Suprapubic skin (tissue), 4 donors: Measurements from ENCODE around the gene CATSPERD. TPM values are rescaled to one million over a fixed set of nuclear protein-coding genes. Genes with fewer than 3 reads are reported as not detected.
A peak's percentile ranks its signal among the peaks of the same experiment; 100 is the strongest.
"Not testable (repeated sequence)": the region's sequence is repeated elsewhere in the genome, so short reads cannot be mapped to it uniquely, and the experiment has no call there.

Experiments used
- DNase-seq, 2 donors: peaks; one replicate each; pipeline ENCODE4 v3.0.0-alpha.2; 2019; ENCODE audit warnings: low spot score in 2 of 2
- H3K27ac ChIP-seq: fragments of 200-600 bp; sonication (generic); one replicate; pipeline ENCODE4 v1.5.1; 2019
- H3K27me3 ChIP-seq: fragments of 200-600 bp; sonication (generic); one replicate; pipeline ENCODE4 v1.5.1; 2019
- H3K36me3 ChIP-seq: fragments of 200-600 bp; sonication (generic); one replicate; pipeline ENCODE4 v1.5.1; 2019
- H3K4me1 ChIP-seq: fragments of 200-600 bp; sonication (generic); one replicate; pipeline ENCODE4 v1.5.1; 2019
- H3K4me3 ChIP-seq: fragments of 200-600 bp; sonication (generic); one replicate; pipeline ENCODE4 v1.5.1; 2019; ENCODE audit warnings: mild to moderate bottlenecking
- H3K9me3 ChIP-seq: fragments of 200-600 bp; sonication (generic); one replicate; pipeline ENCODE4 v1.5.1; 2019
- CTCF ChIP-seq, 2 donors: fragments of 200-600 bp in 1 of 2; fragments of 450-650 bp in 1 of 2; sonication (generic) in 1 of 2; IDR thresholded peaks; one replicate each; pipeline ENCODE4 v1.5.1; 2016 to 2019; ENCODE audit warnings: antibody characterized with exemption in 2 of 2, mild to moderate bottlenecking in 1 of 2, moderate library complexity in 1 of 2
- EP300 ChIP-seq: sonication (generic); formaldehyde crosslinking; IDR thresholded peaks from one replicate; pipeline ENCODE4 v1.6.1; 2017; ENCODE audit warnings: antibody characterized with exemption
- POLR2A ChIP-seq, 2 donors: fragments of 450-650 bp; IDR thresholded peaks; one replicate each; pipeline ENCODE4 v1.6.1; 2017; ENCODE audit warnings: antibody characterized with exemption in 2 of 2, mild to moderate bottlenecking in 2 of 2, moderate library complexity in 2 of 2
- POLR2AphosphoS5 ChIP-seq, 3 donors: sonication (generic); formaldehyde crosslinking; IDR thresholded peaks; one replicate each; pipeline ENCODE4 v1.6.1; 2017; ENCODE audit warnings: antibody characterized with exemption in 3 of 3
- WGBS: methylation state at CpG from one replicate; pipeline ENCODE4 v1.1.5; 2018; 5-methylcytosine and 5-hydroxymethylcytosine counted together
- total RNA-seq, 4 donors: library from RNA; depleted of rRNA; stranded (reverse); fragments of >200 nt; gene quantifications; one replicate each; pipeline ENCODE4 v1.1.0, GENCODE V29; 2016

The CATSPERD gene
- total RNA-seq, 4 donors from 2014 or later: 0.24 TPM; not detected in 3

DNA sequence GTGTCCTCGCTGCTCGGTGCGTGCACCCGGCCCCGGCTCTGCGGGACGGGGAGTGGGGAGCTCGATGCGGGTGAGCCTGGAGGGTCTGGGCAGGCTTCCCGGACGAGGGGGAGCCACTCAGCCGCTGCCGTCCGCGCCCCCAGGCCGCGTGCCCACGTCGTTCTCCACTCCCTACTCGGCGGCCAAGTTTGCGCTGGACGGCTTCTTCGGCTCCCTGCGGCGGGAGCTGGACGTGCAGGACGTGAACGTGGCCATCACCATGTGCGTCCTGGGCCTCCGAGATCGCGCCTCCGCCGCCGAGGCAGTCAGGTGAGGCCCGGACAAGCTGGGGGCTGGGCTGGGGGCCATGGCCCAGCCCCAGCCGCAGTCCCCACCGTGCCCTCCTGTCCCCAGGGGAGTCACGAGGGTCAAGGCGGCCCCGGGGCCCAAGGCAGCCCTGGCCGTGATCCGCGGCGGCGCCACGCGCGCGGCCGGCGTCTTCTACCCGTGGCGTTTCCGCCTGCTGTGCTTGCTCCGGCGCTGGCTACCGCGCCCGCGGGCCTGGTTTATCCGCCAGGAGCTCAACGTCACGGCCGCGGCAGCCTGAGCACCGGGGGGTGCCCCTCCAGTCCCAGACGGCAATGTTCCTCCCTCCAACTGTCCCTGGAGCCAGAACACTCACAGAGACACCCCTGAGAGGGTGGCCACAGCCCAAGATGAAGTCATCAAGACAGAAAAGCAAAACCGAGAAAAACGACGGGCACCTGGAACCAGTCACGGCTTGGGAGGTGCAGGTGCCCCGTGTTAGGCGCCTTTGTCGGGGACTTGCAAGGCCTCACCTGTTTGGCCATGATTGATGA is 32.9 kb upstream of the CATSPERD start:
- WGBS: 71% methylated on average over 37 of the region's 76 CpGs
- DNase-seq: no peak
- Histone ChIP-seq H3K36me3 (peaks cover 9% of the 10 kb centered on the region), H3K9me3 (no peaks in the 10 kb centered on the region), H3K27me3 (no peaks in the 10 kb centered on the region), H3K27ac (peak overlapping the region; percentile 79), H3K4me3 (peak overlapping the region; percentile 61), H3K4me1 (peaks cover 44% of the 10 kb centered on the region)
- no peak for TF ChIP-seq EP300
- TF ChIP-seq POLR2AphosphoS5 (IDR thresholded peaks at IDR 0.05): no peak
- no peak for TF ChIP-seq CTCF (IDR thresholded peaks at IDR 0.05)
- no peak for TF ChIP-seq POLR2A (IDR thresholded peaks at IDR 0.05)

- H3K4me3 ChIP-seq, DNase-seq, H3K27me3 ChIP-seq, H3K27ac ChIP-seq, H3K9me3 ChIP-seq: not testable (repeated sequence)
- Histone ChIP-seq H3K36me3 (peaks cover 17% of the 10 kb centered on the region), H3K4me1 (peaks cover 44% of the 10 kb centered on the region)
- WGBS: 89% methylated on average over 13 of the region's 13 CpGs
Observed at GRCh38 chr19:5688262-5688881, 32.1 kb upstream of the CATSPERD start.

GRCh38 chr19:5690125-5690954 is 30.1 kb upstream of the CATSPERD start, which contains the start of gene RPL36:
Gene RPL36, plus strand, starts transcription at chr19:5690295. Its CDS starts 213 bp downstream, at chr19:5690508.
- peaks cover 44% of the 10 kb centered on the region for H3K4me1 ChIP-seq
- H3K27ac ChIP-seq: peak within 1 kb of the TSS; percentile 91
- H3K27me3 ChIP-seq: no peaks in the 10 kb centered on the region
- no peaks in the 10 kb centered on the region for H3K9me3 ChIP-seq
- peak within 1 kb of the TSS; percentile 71 for H3K4me3 ChIP-seq
- peak; percentile 98 to 99 for DNase-seq
- peak; percentile 97 to 99 for TF ChIP-seq CTCF (IDR thresholded peaks at IDR 0.05)
- TF ChIP-seq EP300: no peak
- TF ChIP-seq POLR2A (IDR thresholded peaks at IDR 0.05): peak; percentile 77 to 78
- peak; percentile 83 to 96 (median 89) for TF ChIP-seq POLR2AphosphoS5 (IDR thresholded peaks at IDR 0.05)
- peaks cover 37% of the 10 kb centered on the region for H3K36me3 ChIP-seq
- WGBS: 0% methylated on average over 1 of the region's 73 CpGs

DNA sequence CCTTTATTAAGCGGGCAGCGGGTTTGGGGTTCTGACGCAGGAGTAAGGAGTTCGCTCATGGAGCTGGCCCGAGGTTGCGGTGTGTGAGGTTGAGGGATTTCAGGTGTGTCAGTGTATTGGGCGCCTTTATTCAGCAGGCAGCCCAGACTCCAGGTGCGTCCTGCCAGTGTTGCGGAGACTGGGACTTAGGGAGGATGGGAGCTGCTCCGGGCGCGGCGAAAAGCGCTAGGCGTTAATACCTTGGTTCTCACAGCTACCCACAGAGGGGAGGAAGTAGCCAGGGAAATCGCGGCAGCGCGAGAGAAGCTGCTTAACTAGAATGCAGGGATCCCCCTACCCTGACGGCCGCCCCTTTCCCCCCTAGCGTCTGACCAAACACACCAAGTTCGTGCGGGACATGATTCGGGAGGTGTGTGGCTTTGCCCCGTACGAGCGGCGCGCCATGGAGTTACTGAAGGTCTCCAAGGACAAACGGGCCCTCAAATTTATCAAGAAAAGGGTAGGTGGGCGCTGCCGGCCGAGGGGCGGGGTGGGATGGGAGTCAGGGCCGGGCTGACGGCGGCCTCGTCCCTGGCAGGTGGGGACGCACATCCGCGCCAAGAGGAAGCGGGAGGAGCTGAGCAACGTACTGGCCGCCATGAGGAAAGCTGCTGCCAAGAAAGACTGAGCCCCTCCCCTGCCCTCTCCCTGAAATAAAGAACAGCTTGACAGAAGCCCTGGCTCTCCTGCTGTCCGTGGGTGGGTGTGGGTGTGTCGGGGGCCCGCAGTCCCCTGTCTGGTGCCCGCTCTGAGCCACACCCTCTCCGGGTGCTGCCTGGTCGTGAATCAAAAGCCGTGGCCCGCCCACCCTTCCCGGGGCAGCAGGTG is 29.2 kb upstream of the CATSPERD start:
- 3% methylated on average over 24 of the region's 54 CpGs for whole genome bisulfite sequencing
- H3K27ac ChIP-seq: peak overlapping the region; percentile 91
- H3K4me1 ChIP-seq: peaks cover 42% of the 10 kb centered on the region
- H3K27me3 ChIP-seq: no peaks in the 10 kb centered on the region
- no peaks in the 10 kb centered on the region for H3K9me3 ChIP-seq
- TF ChIP-seq CTCF (IDR thresholded peaks at IDR 0.05) (no peak), POLR2A (IDR thresholded peaks at IDR 0.05) (no peak), EP300 (no peak), POLR2AphosphoS5 (IDR thresholded peaks at IDR 0.05) (no peak)
- peak overlapping the region; percentile 71 for H3K4me3 ChIP-seq
- DNase-seq: peak in 1 of 2 donors; percentile 86
- H3K36me3 ChIP-seq: peaks cover 46% of the 10 kb centered on the region
